Measurements from ENCODE around the gene C1orf167. TPM values are rescaled to one million over a fixed set of nuclear protein-coding genes. Genes with fewer than 3 reads are reported as not detected.

Gene C1orf167
- total and polyA plus RNA-seq, 2 of the 8 experiments (the other 6 are each of a cell fraction or from before 2014, with no cell fraction given), result 0.70 to 1.3 TPM

- Histone ChIP-seq H2BK120ac (replicated peaks; ENCODE audit: low read depth, low read length) (no peak overlapping the region), H4K20me1 (replicated peaks in 1 of 2; ENCODE audit: control insufficient read depth in 1 of 2, insufficient read depth in 2 of 2, low read length in 2 of 2) (peaks cover 0 to 6% of the 10 kb centered on the region in 2 experiments), H3K27me3 (replicated peaks in 1 of 4; ENCODE audit: control insufficient read depth in 3 of 4, extremely low read depth in 1 of 4, insufficient read depth in 3 of 4, low read length in 3 of 4) (no peaks in the 10 kb centered on the region; a peak in 1 of 7 replicates), H2BK5ac (ENCODE audit: low read depth, low read length) (no peak overlapping the region), H2AFZ (ENCODE audit: low read length) (no peak overlapping the region), H3K4me3 (ENCODE audit: extremely low read depth in 1 of 4, insufficient read depth in 2 of 4, low read depth in 3 of 4, low read length in 4 of 4) (no peak overlapping the region), H3K18ac (ENCODE audit: extremely low read depth, low read length) (no peak overlapping the region; the same call in 1 of the 2 replicates), H3K4me2 (ENCODE audit: insufficient read depth in 1 of 2, low read depth in 2 of 2, low read length in 2 of 2) (no peak overlapping the region), H3K9ac (replicated peaks in 1 of 4; ENCODE audit: extremely low read depth in 1 of 4, low read depth in 3 of 4, low read length in 3 of 4) (no peak overlapping the region), H3K23me2 (ENCODE audit: low read depth, low read length) (no peaks in the 10 kb centered on the region), H4K5ac (ENCODE audit: insufficient read length, low read depth, low read length) (no peak overlapping the region), H2BK12ac (ENCODE audit: low read depth, low read length) (no peak overlapping the region), H3K4ac (replicated peaks; ENCODE audit: insufficient read length, low read depth, low read length) (no peak overlapping the region), H3K4me1 (replicated peaks in 1 of 4; ENCODE audit: control insufficient read depth in 3 of 4, insufficient read depth in 4 of 4, low read length in 3 of 4) (peaks cover 0 to 16% (median 5%) of the 10 kb centered on the region in 4 experiments; a peak in 5 of 7 replicates), H3K23ac (ENCODE audit: insufficient read length) (no peak overlapping the region), H2AK5ac (ENCODE audit: low read depth, low read length) (no peak overlapping the region), H2BK15ac (ENCODE audit: low read length) (no peak overlapping the region), H2BK20ac (ENCODE audit: low read length) (no peak overlapping the region), H4K91ac (replicated peaks; ENCODE audit: insufficient read length, low read length) (no peak overlapping the region), H3K56ac (replicated peaks; ENCODE audit: insufficient read length, low read depth, low read length) (no peak overlapping the region), H3K36me3 (ENCODE audit: control insufficient read depth in 2 of 4, insufficient read depth in 4 of 4, low read length in 3 of 4) (peaks cover 0 to 14% (median 9%) of the 10 kb centered on the region in 4 experiments; a peak in 5 of 8 replicates), H3K27ac (ENCODE audit: low read depth, low read length) (no peak overlapping the region), H3K79me1 (ENCODE audit: low read depth, low read length) (no peaks in the 10 kb centered on the region), H3K79me2 (ENCODE audit: control insufficient read depth in 1 of 2, insufficient read depth in 2 of 2, low read length in 2 of 2) (no peaks in the 10 kb centered on the region), H3K9me3 (ENCODE audit: insufficient read depth in 2 of 2, low read depth in 1 of 2, low read length in 1 of 2) (no peaks in the 10 kb centered on the region), H4K8ac (ENCODE audit: extremely low read depth, insufficient read depth, low read length) (no peak overlapping the region), H3K14ac (ENCODE audit: insufficient read length) (no peak overlapping the region)
- ChIA-PET CTCF (ENCODE audit: partially characterized antibody) (interaction anchor here (0.7 to 1.8 kb wide), 4 partner anchors 10 to 129 kb away, joined by 3 to 6 read pairs (median 3); partner anchors contain the start of gene C1orf167), POLR2A (ENCODE audit: partially characterized antibody) (interaction anchor here (0.5 to 3.6 kb wide), 16 partner anchors 9 to 297 kb away, joined by 3 to 21 read pairs (median 6); partner anchors contain the start of genes AGTRAP, FBXO6 and MAD2L2)
- FAIRE-seq (no peak), DNase-seq (ENCODE audit: low read depth in 1 of 2, low spot score in 2 of 2) (no peak)
- 86% methylated on average over 14 of the region's 17 CpGs; no CpG with 5 or more reads in 1 of the 2 experiments for WGBS, 2 experiments (ENCODE audit: extremely low coverage in 1 of 2, insufficient coverage in 1 of 2, insufficient read length in 1 of 2, insufficient replicate concordance in 2 of 2, low coverage in 1 of 2, low lambda C conversion rate in 2 of 2, missing lambda C conversion rate in 1 of 2)
- TF ChIP-seq SP1 (IDR thresholded peaks at IDR 0.05; ENCODE audit: low read depth, low read length) (no peak), EGR1 (IDR thresholded peaks at IDR 0.05; ENCODE audit: borderline replicate concordance, low read depth, low read length) (no peak), ZNF274 (IDR thresholded peaks at IDR 0.05; ENCODE audit: borderline replicate concordance, extremely low read depth, low read length) (no peak), SP2 (IDR thresholded peaks at IDR 0.05; ENCODE audit: low read length) (no peak)
Measured at GRCh38 chr1:11752359-11753088, 9.5 kb upstream of the C1orf167 start.
